ENCODE results near the gene PADI3.

- TF ChIP-seq CTCF (IDR thresholded peaks at IDR 0.05) (no peak), POLR2A (IDR thresholded peaks at IDR 0.05) (no peak)
Observed at GRCh38 chr1:17239420-17239819, 9.5 kb upstream of the PADI3 start.
